HUES48 (cell line): ENCODE data around the gene SYT6.
A peak's percentile ranks its signal among the peaks of the same experiment; 100 is the strongest.
"Not testable (repeated sequence)": the region's sequence is repeated elsewhere in the genome, so short reads cannot be mapped to it uniquely, and the experiment has no call there.

ENCODE experiments used
- H3K27ac ChIP-seq: one replicate; pipeline ENCODE4 v1.7.0; 2013; ENCODE audit warnings: low read depth, low read length, inconsistent platforms
- H3K27me3 ChIP-seq: 2 replicates; pipeline ENCODE4 v1.6.1; 2013; ENCODE audit warnings: mild to moderate bottlenecking, low read length; ENCODE audit not compliant: control insufficient read depth, insufficient read depth
- H3K36me3 ChIP-seq: 2 replicates; pipeline ENCODE4 v1.6.1; 2013; ENCODE audit warnings: low read length; ENCODE audit not compliant: control insufficient read depth, insufficient read depth
- H3K4me1 ChIP-seq: 2 replicates; pipeline ENCODE4 v1.6.1; 2013; ENCODE audit warnings: mild to moderate bottlenecking, low read length; ENCODE audit not compliant: control insufficient read depth, insufficient read depth
- H3K4me3 ChIP-seq: 2 replicates; pipeline ENCODE4 v1.5.1; 2013; ENCODE audit warnings: mild to moderate bottlenecking, low read depth, low read length
- H3K9ac ChIP-seq: 2 replicates; pipeline ENCODE4 v1.6.1; 2013; ENCODE audit warnings: mild to moderate bottlenecking, low read depth, low read length, moderate library complexity
- H3K9me3 ChIP-seq: 2 replicates; pipeline ENCODE4 v1.6.1; 2013; ENCODE audit warnings: low read length; ENCODE audit not compliant: control insufficient read depth, insufficient read depth

SYT6 gene

GRCh38 chr1:114080511-114081436, 72.9 kb downstream of the SYT6 start:
- Histone ChIP-seq H3K4me1 (peaks cover 46% of the 10 kb centered on the region), H3K4me3 (no peak overlapping the region), H3K9me3 (no peaks in the 10 kb centered on the region; the same call in 1 of the 2 replicates), H3K9ac (no peak overlapping the region), H3K36me3 (no peaks in the 10 kb centered on the region), H3K27me3 (peaks cover 9% of the 10 kb centered on the region; the same call in 1 of the 2 replicates), H3K27ac (no peak overlapping the region)

- Histone ChIP-seq H3K36me3 (no peaks in the 10 kb centered on the region), H3K4me3 (no peak overlapping the region), H3K9me3 (no peaks in the 10 kb centered on the region), H3K27ac (no peak overlapping the region), H3K4me1 (peaks cover 57% of the 10 kb centered on the region), H3K27me3 (peaks cover 9% of the 10 kb centered on the region; the same call in 1 of the 2 replicates), H3K9ac (no peak overlapping the region)
These were observed 74.0 kb downstream of the SYT6 start for GRCh38 chr1:114079596-114080190.

GRCh38 chr1:114078116-114078515, 75.6 kb downstream of the SYT6 start:
- Histone ChIP-seq H3K27me3 (peaks cover 9% of the 10 kb centered on the region; the same call in 1 of the 2 replicates), H3K4me1 (peaks cover 60% of the 10 kb centered on the region), H3K27ac (no peak overlapping the region), H3K36me3 (no peaks in the 10 kb centered on the region), H3K4me3 (no peak overlapping the region), H3K9ac (no peak overlapping the region), H3K9me3 (peaks cover 7% of the 10 kb centered on the region)

GRCh38 chr1:114077188-114077587, 76.5 kb downstream of the SYT6 start:
- H3K4me1 ChIP-seq, result peaks cover 58% of the 10 kb centered on the region
- peaks cover 9% of the 10 kb centered on the region; the same call in 1 of the 2 replicates for H3K27me3 ChIP-seq
- no peak overlapping the region for H3K9ac ChIP-seq
- no peaks in the 10 kb centered on the region; the same call in 1 of the 2 replicates for H3K36me3 ChIP-seq
- H3K9me3 ChIP-seq, result peaks cover 16% of the 10 kb centered on the region
- H3K27ac ChIP-seq, result no peak overlapping the region
- no peak overlapping the region for H3K4me3 ChIP-seq

- Histone ChIP-seq H3K27me3 (0 out of 2 replicates have a peak, but pooled peaks cover under 1% of the 10 kb centered on the region), H3K4me1 (peaks cover 50% of the 10 kb centered on the region), H3K9me3 (peaks cover 23% of the 10 kb centered on the region), H3K27ac (peak overlapping the region; percentile 89), H3K4me3 (0 out of 2 replicates have a peak overlapping the region, but pooled peaks have one; percentile 2), H3K9ac (no peak overlapping the region), H3K36me3 (no peaks in the 10 kb centered on the region; the same call in 1 of the 2 replicates)
These were observed 77.4 kb downstream of the SYT6 start for GRCh38 chr1:114076308-114076707.

- Histone ChIP-seq H3K36me3 (no peaks in the 10 kb centered on the region; the same call in 1 of the 2 replicates), H3K27ac (peak overlapping the region; percentile 89), H3K9me3 (peaks cover 26% of the 10 kb centered on the region), H3K4me3 (0 out of 2 replicates have a peak overlapping the region, but pooled peaks have one; percentile 2), H3K9ac (no peak overlapping the region), H3K4me1 (peaks cover 44% of the 10 kb centered on the region), H3K27me3 (no peaks in the 10 kb centered on the region)
These were observed 78.0 kb downstream of the SYT6 start for GRCh38 chr1:114075546-114076242.

GRCh38 chr1:114075105-114075504, 78.6 kb downstream of the SYT6 start:
- H3K27ac ChIP-seq, result peak overlapping the region; percentile 89
- no peak overlapping the region for H3K4me3 ChIP-seq

GRCh38 chr1:114072246-114072645, 81.4 kb downstream of the SYT6 start:
- no peaks in the 10 kb centered on the region for H3K27me3 ChIP-seq
- no peak overlapping the region for H3K9ac ChIP-seq
- peaks cover 28% of the 10 kb centered on the region for H3K4me1 ChIP-seq
- H3K4me3 ChIP-seq, result no peak overlapping the region
- no peaks in the 10 kb centered on the region; the same call in 1 of the 2 replicates for H3K36me3 ChIP-seq
- no peak overlapping the region for H3K27ac ChIP-seq
- peaks cover 26% of the 10 kb centered on the region for H3K9me3 ChIP-seq

More at GRCh38 chr1:114075105-114075504, 78.6 kb downstream of the SYT6 start:
- Histone ChIP-seq H3K9me3 (peaks cover 26% of the 10 kb centered on the region), H3K9ac (no peak overlapping the region), H3K36me3 (no peaks in the 10 kb centered on the region; the same call in 1 of the 2 replicates), H3K4me1 (peaks cover 41% of the 10 kb centered on the region), H3K27me3 (no peaks in the 10 kb centered on the region)

GRCh38 chr1:114069762-114070161, 83.9 kb downstream of the SYT6 start:
- H3K9ac ChIP-seq, H3K4me1 ChIP-seq, H3K4me3 ChIP-seq, H3K27me3 ChIP-seq, H3K27ac ChIP-seq, H3K36me3 ChIP-seq: not testable (repeated sequence)
- peaks cover 26% of the 10 kb centered on the region for H3K9me3 ChIP-seq

- H3K9ac ChIP-seq, H3K27me3 ChIP-seq, H3K36me3 ChIP-seq, H3K4me3 ChIP-seq, H3K27ac ChIP-seq, H3K4me1 ChIP-seq: not testable (repeated sequence)
- H3K9me3 ChIP-seq, result peaks cover 25% of the 10 kb centered on the region
These were observed 85.0 kb downstream of the SYT6 start for GRCh38 chr1:114068684-114069083.
